Activated T-helper 1 cell treated with anti-CD3 and anti-CD28 coated beads, Interleukin-12 subunit alpha, Interleukin-12 subunit beta, Interleukin-2, Interleukin-4 antibody, amounts not matched to agents 30 ng/mL and 10 ng/mL and 1 ng/mL, durations not matched to agents 14 hours and 24 hours and 36 hours (primary cell): ENCODE data around the gene RBL2. TPM values are rescaled to one million over a fixed set of nuclear protein-coding genes. Genes with fewer than 3 reads are reported as not detected.

Experiments used
- DNase-seq: peaks from one replicate; pipeline ENCODE4 v3.0.0; 2021; ENCODE audit warnings: low spot score
- H3K27ac Mint-ChIP-seq: one replicate; pipeline ENCODE4 v1.8.0; 2021; ENCODE audit warnings: mild to moderate bottlenecking, mixed read lengths
- H3K27me3 Mint-ChIP-seq: one replicate; pipeline ENCODE4 v1.8.0; 2022; ENCODE audit warnings: mild to moderate bottlenecking, moderate library complexity, mixed read lengths; ENCODE audit not compliant: insufficient read depth
- H3K36me3 Mint-ChIP-seq: one replicate; pipeline ENCODE4 v1.8.0; 2021; ENCODE audit warnings: low read depth, mixed read lengths
- H3K4me1 Mint-ChIP-seq: one replicate; pipeline ENCODE4 v1.8.0; 2021; ENCODE audit warnings: low read depth, mixed read lengths
- H3K4me3 Mint-ChIP-seq: one replicate; pipeline ENCODE4 v1.8.0; 2021; ENCODE audit warnings: mild to moderate bottlenecking, moderate library complexity, mixed read lengths
- H3K9me3 Mint-ChIP-seq: one replicate; pipeline ENCODE4 v1.8.0; 2021; ENCODE audit warnings: mixed read lengths
- intact Hi-C: fragments of 100-400 bp; cut with micrococcal nuclease; formaldehyde crosslinking; loops from one replicate; pipeline ENCODE4 v1.15.1; 2024
- total RNA-seq: library from RNA; stranded (reverse); gene quantifications from 2 replicates; pipeline ENCODE4 v1.2.3, GENCODE V29; 2022

RBL2 gene
- total RNA-seq, 1 donor from 2014 or later, result 61.5 TPM

DNA sequence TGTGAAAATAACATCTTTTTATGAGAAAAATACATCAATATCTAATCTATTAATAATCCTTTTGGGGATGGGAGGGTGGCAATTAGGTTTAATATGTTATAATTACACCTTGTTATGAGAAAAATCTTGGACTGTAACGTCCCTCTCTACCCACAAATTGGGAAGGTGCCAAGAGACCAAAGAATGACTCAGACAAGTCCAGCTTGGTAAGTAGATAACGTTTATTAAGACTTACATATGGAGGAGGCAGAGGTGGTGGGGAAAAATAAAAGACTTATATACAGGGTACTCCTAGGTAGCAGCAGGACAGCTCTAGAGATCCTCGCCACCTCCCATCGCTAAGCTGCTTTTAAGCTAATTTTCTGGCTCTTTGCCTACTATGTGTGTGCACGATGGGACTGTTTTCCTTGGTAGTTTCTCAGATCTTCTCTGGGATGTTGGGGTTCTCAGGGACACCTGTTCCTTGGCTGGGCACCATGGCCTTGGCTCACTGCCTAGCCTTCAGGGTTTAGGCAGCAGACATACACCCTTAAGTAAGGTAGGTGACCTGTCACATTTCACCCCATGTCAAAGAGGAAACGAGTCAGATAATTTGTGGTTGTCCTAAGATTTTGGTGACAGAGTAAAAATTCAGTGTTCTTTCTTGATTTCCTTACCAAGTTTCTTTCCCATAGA lies 31.5 kb downstream of the RBL2 start:
- Mint-ChIP-seq H3K4me3 (no peak overlapping the region), H3K27me3 (no peaks in the 10 kb centered on the region), H3K9me3 (no peaks in the 10 kb centered on the region), H3K4me1 (peaks cover 39% of the 10 kb centered on the region), H3K27ac (no peak overlapping the region), H3K36me3 (peaks cover 36% of the 10 kb centered on the region)
- intact Hi-C loops, result no loop called here
- DNase-seq, result no peak

GRCh38 chr16:53476867-53477266 lies 42.6 kb downstream of the RBL2 start:
- Mint-ChIP-seq H3K27me3 (no peaks in the 10 kb centered on the region), H3K4me3 (peak overlapping the region; percentile 35), H3K9me3 (peaks cover 6% of the 10 kb centered on the region), H3K36me3 (peaks cover 71% of the 10 kb centered on the region), H3K4me1 (peaks cover 33% of the 10 kb centered on the region), H3K27ac (peak overlapping the region; percentile 38)
- DNase-seq, result no peak
- intact Hi-C loops, result no loop called here

DNA sequence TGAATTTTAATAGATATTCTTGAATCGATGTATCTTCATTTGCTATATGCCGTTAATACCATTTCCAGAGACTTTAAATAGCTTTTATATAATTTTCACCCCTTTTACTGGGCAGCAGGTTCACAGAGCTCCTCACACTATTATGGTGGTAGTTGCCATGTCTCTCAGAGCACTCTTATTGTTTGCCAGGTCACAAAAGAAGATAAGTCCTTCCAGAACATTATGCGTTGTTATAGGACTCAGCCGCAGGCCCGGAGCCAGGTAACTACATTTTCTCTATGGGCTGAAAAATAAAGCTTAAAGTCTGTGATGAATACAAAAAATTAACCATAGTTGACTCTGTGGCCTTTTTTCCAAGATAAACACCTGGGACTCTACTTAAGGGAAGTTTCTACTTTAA lies 44.7 kb downstream of the RBL2 start:
- Mint-ChIP-seq H3K9me3 (peaks cover 7% of the 10 kb centered on the region), H3K27me3 (no peaks in the 10 kb centered on the region), H3K4me3 (no peak overlapping the region), H3K36me3 (peaks cover 71% of the 10 kb centered on the region), H3K4me1 (peaks cover 39% of the 10 kb centered on the region), H3K27ac (no peak overlapping the region)
- intact Hi-C loops, result no loop called here
- no peak for DNase-seq

GRCh38 chr16:53480394-53480793 lies 46.1 kb downstream of the RBL2 start:
- DNase-seq, result no peak
- Mint-ChIP-seq H3K36me3 (peaks cover 75% of the 10 kb centered on the region), H3K4me3 (no peak overlapping the region), H3K9me3 (peaks cover 19% of the 10 kb centered on the region), H3K27me3 (no peaks in the 10 kb centered on the region), H3K27ac (no peak overlapping the region), H3K4me1 (peaks cover 33% of the 10 kb centered on the region)
- intact Hi-C loops, result no loop called here

- no peak overlapping the region for H3K4me3 Mint-ChIP-seq
- H3K36me3 Mint-ChIP-seq, result peaks cover 80% of the 10 kb centered on the region
- no peak overlapping the region for H3K27ac Mint-ChIP-seq
- DNase-seq, result no peak
- H3K9me3 Mint-ChIP-seq, result peaks cover 32% of the 10 kb centered on the region
- peaks cover 20% of the 10 kb centered on the region for H3K4me1 Mint-ChIP-seq
- intact Hi-C loops, result no loop called here
- H3K27me3 Mint-ChIP-seq, result no peaks in the 10 kb centered on the region
Observed at GRCh38 chr16:53482123-53482522, 47.9 kb downstream of the RBL2 start.

- Mint-ChIP-seq H3K27ac (peak overlapping the region; percentile 26), H3K9me3 (peaks cover 32% of the 10 kb centered on the region), H3K4me3 (no peak overlapping the region), H3K27me3 (no peaks in the 10 kb centered on the region), H3K36me3 (peaks cover 82% of the 10 kb centered on the region), H3K4me1 (peaks cover 20% of the 10 kb centered on the region)
- no peak for DNase-seq
- intact Hi-C loops, result no loop called here
Observed at GRCh38 chr16:53484542-53484941, 50.3 kb downstream of the RBL2 start.

DNA sequence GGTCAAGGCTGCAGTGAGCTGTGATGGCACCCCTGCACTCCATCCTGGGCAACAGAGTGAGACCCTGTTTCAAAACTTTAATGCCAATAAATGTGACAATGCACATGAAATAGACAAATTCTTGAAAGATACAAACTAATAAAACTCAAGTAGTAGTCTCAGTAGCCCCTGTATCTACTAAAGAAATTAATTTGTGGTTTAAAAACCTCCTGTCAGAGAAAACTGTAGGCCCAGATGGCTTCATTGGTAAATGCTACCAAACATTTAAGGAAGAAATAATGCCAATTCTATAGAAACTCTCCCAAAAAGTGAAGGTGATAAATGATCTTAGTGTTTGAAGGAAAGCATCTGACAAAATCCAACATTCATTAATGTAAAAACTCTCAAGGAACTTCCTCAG lies 52.0 kb downstream of the RBL2 start:
- no peak for DNase-seq
- Mint-ChIP-seq H3K27ac (no peak overlapping the region), H3K4me3 (no peak overlapping the region), H3K36me3 (peaks cover 81% of the 10 kb centered on the region), H3K4me1 (peaks cover 17% of the 10 kb centered on the region), H3K9me3 (peaks cover 32% of the 10 kb centered on the region), H3K27me3 (no peaks in the 10 kb centered on the region)
- intact Hi-C loops, result no loop called here

- H3K4me3 Mint-ChIP-seq, result no peak overlapping the region
- no peaks in the 10 kb centered on the region for H3K27me3 Mint-ChIP-seq
- no peak overlapping the region for H3K27ac Mint-ChIP-seq
- H3K36me3 Mint-ChIP-seq, result peaks cover 70% of the 10 kb centered on the region
- DNase-seq, result no peak
- H3K4me1 Mint-ChIP-seq, result peaks cover 14% of the 10 kb centered on the region
- intact Hi-C loops, result loop anchor here (2.0 kb wide), 1 partner anchor 13 kb away; the partner anchor contains the start of gene AKTIP
- peaks cover 24% of the 10 kb centered on the region for H3K9me3 Mint-ChIP-seq
Observed at GRCh38 chr16:53489755-53490154, 55.5 kb downstream of the RBL2 start.

DNA sequence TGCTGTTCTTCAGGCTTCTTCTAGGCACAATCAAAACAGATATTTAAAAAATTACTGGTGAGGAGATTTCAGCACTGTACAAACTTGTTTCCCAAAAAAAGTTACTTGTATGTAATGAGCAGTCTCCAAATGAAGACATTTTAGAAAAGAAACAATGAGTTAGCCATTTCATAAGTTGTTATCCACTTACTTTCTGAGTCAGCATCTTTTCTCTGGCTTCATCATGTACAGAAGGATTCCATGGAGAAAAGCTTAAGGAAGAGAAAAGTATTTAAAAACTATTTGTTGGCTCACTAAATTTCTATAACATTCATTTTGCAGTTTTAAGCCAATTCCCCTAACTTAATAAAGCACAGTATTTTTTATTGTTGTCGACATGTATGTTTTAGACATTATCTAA lies 58.2 kb downstream of the RBL2 start:
- no peak overlapping the region for H3K4me3 Mint-ChIP-seq
- peaks cover 20% of the 10 kb centered on the region for H3K4me1 Mint-ChIP-seq
- H3K36me3 Mint-ChIP-seq, result peaks cover 61% of the 10 kb centered on the region
- no peak for DNase-seq
- H3K9me3 Mint-ChIP-seq, result peaks cover 5% of the 10 kb centered on the region
- intact Hi-C loops, result no loop called here
- H3K27ac Mint-ChIP-seq, result no peak overlapping the region
- no peaks in the 10 kb centered on the region for H3K27me3 Mint-ChIP-seq

DNA sequence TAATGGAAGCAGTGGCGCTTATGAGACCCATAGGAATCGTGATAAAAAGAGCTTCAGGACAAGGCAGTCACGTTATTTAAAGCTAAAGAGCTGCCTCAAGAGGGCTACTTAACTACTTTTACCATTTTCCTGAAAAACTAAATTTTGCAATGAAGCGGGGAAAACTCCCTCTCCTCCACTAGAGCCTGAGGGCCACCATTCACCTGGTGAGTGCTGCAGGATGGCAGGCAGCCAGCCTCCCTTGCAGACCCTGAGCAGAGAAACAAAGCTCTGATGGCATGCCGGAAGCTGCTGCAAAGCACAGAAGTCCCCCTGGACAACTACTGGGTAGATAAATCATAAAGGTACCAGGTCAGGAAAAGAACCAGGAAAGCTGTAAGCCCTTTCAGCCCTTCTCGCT lies 60.4 kb downstream of the RBL2 start:
- no peaks in the 10 kb centered on the region for H3K9me3 Mint-ChIP-seq
- intact Hi-C loops, result no loop called here
- H3K36me3 Mint-ChIP-seq, result peaks cover 59% of the 10 kb centered on the region
- peaks cover 24% of the 10 kb centered on the region for H3K4me1 Mint-ChIP-seq
- H3K27me3 Mint-ChIP-seq, result no peaks in the 10 kb centered on the region
- no peak for DNase-seq
- no peak overlapping the region for H3K4me3 Mint-ChIP-seq
- no peak overlapping the region for H3K27ac Mint-ChIP-seq

DNA sequence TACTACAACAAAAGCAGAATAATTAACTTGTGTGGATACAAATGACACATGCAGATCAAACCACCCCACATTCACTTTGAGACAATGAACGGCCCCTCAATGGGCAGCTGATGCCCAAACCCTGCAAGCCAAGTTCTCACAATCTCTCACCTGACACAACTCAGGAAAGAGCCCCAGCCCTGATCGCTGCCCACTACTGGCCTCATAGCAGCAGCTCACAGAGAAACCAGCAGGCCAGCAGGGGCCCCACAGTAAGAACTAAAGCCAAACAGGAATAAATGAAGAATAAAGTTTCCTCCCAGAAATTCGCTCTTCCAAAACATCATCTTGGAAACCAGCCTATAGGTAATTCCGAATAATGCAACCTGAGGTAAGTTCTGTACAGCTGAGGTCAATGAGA lies 61.1 kb downstream of the RBL2 start:
- Mint-ChIP-seq H3K4me1 (peaks cover 29% of the 10 kb centered on the region), H3K9me3 (no peaks in the 10 kb centered on the region), H3K27me3 (no peaks in the 10 kb centered on the region), H3K36me3 (peaks cover 57% of the 10 kb centered on the region), H3K4me3 (no peak overlapping the region), H3K27ac (peak overlapping the region; percentile 35)
- DNase-seq, result no peak
- intact Hi-C loops, result no loop called here

DNA sequence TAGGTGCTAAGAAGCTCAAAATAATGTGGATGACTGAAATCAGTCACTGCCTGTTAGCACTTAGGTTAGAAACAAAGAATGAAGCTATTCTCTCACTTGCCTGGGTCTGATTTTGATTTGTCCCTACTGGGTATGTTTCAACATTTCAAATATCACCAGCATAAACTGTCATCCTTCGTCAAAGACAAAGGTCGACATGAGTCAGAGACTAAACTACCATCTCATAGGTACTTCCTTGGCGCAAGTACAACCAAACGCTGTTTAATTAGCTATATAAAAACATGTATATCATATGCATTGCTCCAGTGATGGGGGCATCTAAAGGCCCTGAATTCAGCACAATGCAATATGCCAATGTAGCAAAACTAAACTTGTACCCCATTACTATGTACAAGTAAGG lies 64.7 kb downstream of the RBL2 start:
- DNase-seq, result no peak
- Mint-ChIP-seq H3K27me3 (no peaks in the 10 kb centered on the region), H3K36me3 (peaks cover 43% of the 10 kb centered on the region), H3K4me1 (peaks cover 42% of the 10 kb centered on the region), H3K4me3 (no peak overlapping the region), H3K27ac (peak overlapping the region; percentile 63), H3K9me3 (no peaks in the 10 kb centered on the region)
- intact Hi-C loops, result no loop called here

DNA sequence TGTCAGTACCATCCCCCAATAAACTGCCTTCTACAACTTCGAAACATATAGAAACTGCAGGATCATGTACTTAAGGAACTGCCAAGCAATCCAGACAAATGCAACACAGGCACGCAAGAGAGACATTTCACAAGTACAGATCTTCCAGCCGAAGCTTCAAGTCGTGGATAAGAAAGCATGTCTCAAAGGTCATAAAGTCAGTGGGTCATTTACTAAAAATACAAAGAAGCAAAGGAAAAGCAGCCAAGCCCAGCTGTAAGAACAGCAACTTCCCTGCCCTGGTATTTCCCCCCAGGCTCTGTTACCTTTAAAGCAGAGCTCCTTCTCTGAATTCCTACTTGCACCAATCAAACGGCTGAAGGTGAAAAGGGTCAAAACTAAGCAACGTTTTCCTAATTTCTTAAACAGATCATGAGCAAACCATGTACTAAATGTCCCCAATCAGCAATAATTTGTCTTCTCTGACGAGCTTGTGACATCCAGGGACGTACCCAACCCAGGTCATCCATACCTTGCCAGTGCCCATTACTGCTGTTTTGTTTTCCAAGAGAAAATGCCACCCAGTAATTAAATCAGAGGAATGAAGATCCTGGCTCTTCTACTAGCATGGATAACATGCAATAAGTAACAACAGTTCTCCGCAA lies 67.1 kb downstream of the RBL2 start:
- Mint-ChIP-seq H3K27ac (peak overlapping the region; percentile 12), H3K9me3 (no peaks in the 10 kb centered on the region), H3K4me3 (peak overlapping the region; percentile 97), H3K27me3 (no peaks in the 10 kb centered on the region), H3K4me1 (peaks cover 60% of the 10 kb centered on the region), H3K36me3 (peaks cover 24% of the 10 kb centered on the region)
- DNase-seq, result no peak
- intact Hi-C loops, result loop anchor here (5.0 to 10.0 kb wide), 2 partner anchors 129 to 237 kb away; no protein-coding TSS in a partner anchor
